HEK293 (cell line): ENCODE measurements around the gene DEDD2.

Experiments
- CTCF ChIA-PET: fragments of 350-600 bp; formaldehyde crosslinking; extraction: SDS; loops from one replicate; lab custom pipeline; 2021; ENCODE audit warnings: antibody characterized with exemption; lab: Yijun Ruan, JAX
- POLR2A ChIA-PET: fragments of 300-600 bp; formaldehyde crosslinking; extraction: SDS; loops from one replicate; lab custom pipeline; 2020; ENCODE audit warnings: antibody characterized with exemption, inconsistent platforms; lab: Yijun Ruan, JAX
- H3K27ac ChIP-seq: fragments of 200-500 bp; sonication (Bioruptor generic); 2 replicates; pipeline ENCODE4 v1.5.1; 2014; ENCODE audit warnings: low read depth, low read length, control low read depth, inconsistent platforms; ENCODE audit errors: extremely low read depth
- H3K36me3 ChIP-seq, 2 experiments: fragments of 200-500 bp in 1 of 2; sonication (Bioruptor generic) in 1 of 2; 1 replicate in 1 of 2; 2 replicates in 1 of 2; pipeline ENCODE4 v1.5.1; 2014 to 2017; ENCODE audit warnings: inconsistent platforms in 2 of 2, low read length in 2 of 2; ENCODE audit not compliant: control insufficient read depth in 2 of 2, insufficient read depth in 1 of 2
- H3K4me1 ChIP-seq: fragments of 200-500 bp; sonication (Bioruptor generic); 2 replicates; pipeline ENCODE4 v1.5.1; 2014; ENCODE audit warnings: mild to moderate bottlenecking, low read length, inconsistent platforms; ENCODE audit not compliant: control insufficient read depth, insufficient read depth
- H3K4me3 ChIP-seq: 2 replicates; pipeline ENCODE4 v1.5.1; 2011; ENCODE audit warnings: low read depth, mild to moderate bottlenecking, control low read depth, low read length, moderate library complexity
- H3K9me3 ChIP-seq: fragments of 200-500 bp; sonication (Bioruptor generic); 2 replicates; pipeline ENCODE4 v1.5.1; 2014; ENCODE audit warnings: low read depth, low read length, inconsistent platforms; ENCODE audit not compliant: control insufficient read depth, insufficient read depth
- ATF2 ChIP-seq: fragments of 450-650 bp; formaldehyde crosslinking; IDR thresholded peaks from 2 replicates; pipeline ENCODE4 v1.5.1; 2016; ENCODE audit warnings: missing biosample characterization, missing genetic modification characterization, low read depth
- BCL11B ChIP-seq: fragments of 450-650 bp; formaldehyde crosslinking; IDR thresholded peaks from 2 replicates; pipeline ENCODE4 v1.5.1; 2016; ENCODE audit warnings: low read depth, missing biosample characterization, missing genetic modification characterization
- EGR2 ChIP-seq: fragments of 450-650 bp; formaldehyde crosslinking; IDR thresholded peaks from 2 replicates; pipeline ENCODE4 v1.5.1; 2016; ENCODE audit warnings: low read depth, missing biosample characterization, missing genetic modification characterization
- GLIS2 ChIP-seq: fragments of 450-650 bp; formaldehyde crosslinking; IDR thresholded peaks from 2 replicates; pipeline ENCODE4 v1.5.1; 2016; ENCODE audit warnings: missing biosample characterization, missing genetic modification characterization
- HOXD13 ChIP-seq: sonication (generic); formaldehyde crosslinking; IDR thresholded peaks from 2 replicates; pipeline ENCODE4 v1.8.0; 2022; ENCODE audit warnings: missing genetic modification reagents, borderline replicate concordance
- PATZ1 ChIP-seq: fragments of 450-650 bp; formaldehyde crosslinking; IDR thresholded peaks from 2 replicates; pipeline ENCODE4 v1.5.1; 2016; ENCODE audit warnings: missing biosample characterization, missing genetic modification characterization
- SP7 ChIP-seq: fragments of 450-650 bp; formaldehyde crosslinking; IDR thresholded peaks from 2 replicates; pipeline ENCODE4 v1.5.1; 2016; ENCODE audit warnings: missing biosample characterization, missing genetic modification characterization
- ZBTB11 ChIP-seq: fragments of 450-650 bp; formaldehyde crosslinking; conservative IDR thresholded peaks from 2 replicates; pipeline ENCODE4 v1.5.1; 2016; ENCODE audit warnings: low read depth, missing biosample characterization, missing genetic modification characterization
- ZBTB17 ChIP-seq: fragments of 450-650 bp; formaldehyde crosslinking; IDR thresholded peaks from 2 replicates; pipeline ENCODE4 v1.5.1; 2016; ENCODE audit warnings: missing biosample characterization, missing genetic modification characterization
- ZBTB7A ChIP-seq: fragments of 450-650 bp; formaldehyde crosslinking; IDR thresholded peaks from 2 replicates; pipeline ENCODE4 v1.5.1; 2016; ENCODE audit warnings: low read depth, missing biosample characterization, missing genetic modification characterization
- ZBTB8A ChIP-seq: fragments of 450-650 bp; formaldehyde crosslinking; IDR thresholded peaks from 2 replicates; pipeline ENCODE4 v1.5.1; 2016; ENCODE audit warnings: missing biosample characterization, missing genetic modification characterization
- ZFHX2 ChIP-seq: fragments of 450-650 bp; formaldehyde crosslinking; conservative IDR thresholded peaks from 2 replicates; pipeline ENCODE4 v1.5.1; 2016; ENCODE audit warnings: missing biosample characterization, missing genetic modification characterization
- ZNF132 ChIP-seq: fragments of 450-650 bp; formaldehyde crosslinking; IDR thresholded peaks from 2 replicates; pipeline ENCODE4 v1.5.1; 2017; ENCODE audit warnings: missing biosample characterization, missing genetic modification characterization, borderline replicate concordance
- ZNF211 ChIP-seq: fragments of 450-650 bp; formaldehyde crosslinking; IDR thresholded peaks from 2 replicates; pipeline ENCODE4 v1.5.1; 2016; ENCODE audit warnings: low read depth, missing biosample characterization, missing genetic modification characterization
- ZNF510 ChIP-seq: fragments of 450-650 bp; formaldehyde crosslinking; IDR thresholded peaks from 2 replicates; pipeline ENCODE4 v1.5.1; 2018; ENCODE audit warnings: mild to moderate bottlenecking, missing genetic modification characterization, missing biosample characterization; ENCODE audit not compliant: insufficient replicate concordance
- ZNF626 ChIP-seq: fragments of 450-650 bp; sonication (Bioruptor Pico); formaldehyde crosslinking; IDR thresholded peaks from 2 replicates; pipeline ENCODE4 v1.5.1; 2018; ENCODE audit warnings: missing biosample characterization, missing genetic modification characterization, inconsistent platforms
- ZNF792 ChIP-seq: fragments of 450-650 bp; formaldehyde crosslinking; IDR thresholded peaks from 2 replicates; pipeline ENCODE4 v1.5.1; 2016; ENCODE audit warnings: missing biosample characterization, missing genetic modification characterization
- ZNF843 ChIP-seq: fragments of 450-650 bp; formaldehyde crosslinking; IDR thresholded peaks from 2 replicates; pipeline ENCODE4 v1.5.1; 2016; ENCODE audit warnings: missing biosample characterization, missing genetic modification characterization

DEDD2 gene

GRCh38 chr19:42249769-42250168 is 32.3 kb upstream of the DEDD2 start:
- TF ChIP-seq ZNF132 (no peak), ZBTB11 (tag by site-specific recombination) (no peak), HOXD13 (CRISPR knock-in tag) (no peak), ZNF510 (tag by site-specific recombination) (no peak), ZBTB17 (tag by site-specific recombination) (peak; percentile 72), ZNF211 (tag by site-specific recombination) (no peak), ZBTB8A (tag by site-specific recombination) (no peak), ATF2 (tag by site-specific recombination) (no peak)
- TF ChIP-seq, all 188 proteins: peak for 1
- H3K36me3 ChIP-seq: peaks cover 11 to 23% of the 10 kb centered on the region in 2 experiments; a peak in 2 of 3 replicates
- CTCF ChIA-PET: interaction anchor here (0.9 to 11.8 kb wide), 4 partner anchors 29 to 47 kb away, joined by 3 to 276 read pairs (median 9); no protein-coding TSS in a partner anchor
- H3K9me3 ChIP-seq: no peaks in the 10 kb centered on the region
- H3K27ac ChIP-seq: 0 out of 2 replicates have a peak overlapping the region, but pooled peaks have one; percentile 64
- H3K4me3 ChIP-seq: no peak overlapping the region
- H3K4me1 ChIP-seq: peaks cover 26% of the 10 kb centered on the region
- POLR2A ChIA-PET: interaction anchor here (13.9 kb wide), 1 partner anchor 30 kb away, joined by 242 read pairs; no protein-coding TSS in a partner anchor

GRCh38 chr19:42249149-42249750 is 31.8 kb upstream of the DEDD2 start:
- POLR2A ChIA-PET: interaction anchor here (13.9 kb wide), 1 partner anchor 30 kb away, joined by 242 read pairs; no protein-coding TSS in a partner anchor
- H3K4me3 ChIP-seq: no peak overlapping the region
- TF ChIP-seq ZFHX2 (tag by site-specific recombination) (peak; percentile 90), PATZ1 (peak; percentile 7; the same call in 1 of the 2 replicates), GLIS2 (tag by site-specific recombination) (peak; percentile 65), ZBTB7A (tag by site-specific recombination) (peak; percentile 91), ZNF792 (tag by site-specific recombination) (no peak), ZNF843 (tag by site-specific recombination) (no peak), ZBTB8A (tag by site-specific recombination) (no peak), ZNF626 (tag by site-specific recombination) (no peak), SP7 (tag by site-specific recombination) (no peak), EGR2 (tag by site-specific recombination) (peak; percentile 72), BCL11B (tag by site-specific recombination) (0 out of 2 replicates have a peak, but pooled peaks have one; percentile 7)
- peaks cover 11 to 23% of the 10 kb centered on the region in 2 experiments; a peak in 2 of 3 replicates for H3K36me3 ChIP-seq
- H3K4me1 ChIP-seq: peaks cover 26% of the 10 kb centered on the region
- CTCF ChIA-PET: interaction anchor here (0.9 to 11.8 kb wide), 3 partner anchors 29 to 47 kb away, joined by 3 to 276 read pairs (median 14); no protein-coding TSS in a partner anchor
- no peak overlapping the region for H3K27ac ChIP-seq
- no peaks in the 10 kb centered on the region for H3K9me3 ChIP-seq
